ENCODE results near the gene REPIN1. TPM values are rescaled to one million over a fixed set of nuclear protein-coding genes. Genes with fewer than 3 reads are reported as not detected.

REPIN1 gene
- total RNA-seq, 1 experiment from 2014 or later = 174 TPM

GRCh38 chr7:150411606-150412005 is 43.0 kb downstream of the REPIN1 start:
- no peak for TF ChIP-seq EZH2 (IDR thresholded peaks at IDR 0.05; ENCODE audit: low read depth)
- no peak for TF ChIP-seq CTCF (conservative IDR thresholded peaks at IDR 0.05)
- no peak overlapping the region for H3K4me2 ChIP-seq
- no peaks in the 10 kb centered on the region for H3K27me3 ChIP-seq (ENCODE audit: insufficient read depth, low read depth)
- H4K20me1 ChIP-seq (ENCODE audit: insufficient read depth) = no peaks in the 10 kb centered on the region
- H3K9me2 ChIP-seq (ENCODE audit: insufficient read depth) = no peaks in the 10 kb centered on the region
- DNase-seq = no peak
- no TSS peak for BruUV-seq (replicated peaks)
- ChIA-PET POLR2A (ENCODE audit: unreplicated experiment) (no interaction called here), CTCF (no interaction called here)
- no peaks in the 10 kb centered on the region for H3K79me2 ChIP-seq (ENCODE audit: low read depth)
- H3K36me3 ChIP-seq (ENCODE audit: low read depth) = no peaks in the 10 kb centered on the region
- H3K4me3 ChIP-seq = no peak overlapping the region
- H3K4me1 ChIP-seq (replicated peaks; ENCODE audit: insufficient read depth) = no peaks in the 10 kb centered on the region
- H2AFZ ChIP-seq = no peak overlapping the region
- H3K9me3 ChIP-seq (ENCODE audit: insufficient read depth, low read depth) = no peaks in the 10 kb centered on the region
- H3K27ac ChIP-seq = no peak overlapping the region
- intact Hi-C loops (cut with micrococcal nuclease; ENCODE audit: unreplicated experiment) = no loop called here
- peaks cover 1% of the 10 kb centered on the region; the same call in 1 of the 2 replicates for H3F3A ChIP-seq (ENCODE audit: insufficient read depth, low read depth)

- no peak overlapping the region for H2AFZ ChIP-seq
- H4K20me1 ChIP-seq (ENCODE audit: insufficient read depth) = no peaks in the 10 kb centered on the region
- H3K9me3 ChIP-seq (ENCODE audit: insufficient read depth, low read depth) = no peaks in the 10 kb centered on the region
- CTCF ChIA-PET = interaction anchor here (0.6 kb wide), 1 partner anchor 10 kb away, joined by 5 read pairs; no protein-coding TSS in a partner anchor
- no peaks in the 10 kb centered on the region for H3K36me3 ChIP-seq (ENCODE audit: low read depth)
- H3K27me3 ChIP-seq (ENCODE audit: insufficient read depth, low read depth) = no peaks in the 10 kb centered on the region
- POLR2A ChIA-PET (ENCODE audit: unreplicated experiment) = no interaction called here
- DNase-seq = no peak
- intact Hi-C loops (cut with micrococcal nuclease; ENCODE audit: unreplicated experiment) = no loop called here
- H3K4me2 ChIP-seq = no peak overlapping the region
- no peaks in the 10 kb centered on the region for H3K9me2 ChIP-seq (ENCODE audit: insufficient read depth)
- no peaks in the 10 kb centered on the region for H3F3A ChIP-seq (ENCODE audit: insufficient read depth, low read depth)
- BruUV-seq (replicated peaks) = no TSS peak
- H3K27ac ChIP-seq = no peak overlapping the region
- no peak for TF ChIP-seq EZH2 (IDR thresholded peaks at IDR 0.05; ENCODE audit: low read depth)
- no peak for TF ChIP-seq CTCF (conservative IDR thresholded peaks at IDR 0.05)
- H3K4me3 ChIP-seq = no peak overlapping the region
- no peaks in the 10 kb centered on the region for H3K79me2 ChIP-seq (ENCODE audit: low read depth)
- H3K4me1 ChIP-seq (replicated peaks; ENCODE audit: insufficient read depth) = no peaks in the 10 kb centered on the region
Measured at GRCh38 chr7:150412016-150412415, 43.4 kb downstream of the REPIN1 start.

GRCh38 chr7:150412518-150413488 is 44.2 kb downstream of the REPIN1 start:
- POLR2A ChIA-PET (ENCODE audit: unreplicated experiment) = interaction anchor here (0.6 kb wide), 1 partner anchor 59 kb away, joined by 3 read pairs; no protein-coding TSS in a partner anchor
- Histone ChIP-seq H3K79me2 (ENCODE audit: low read depth) (no peaks in the 10 kb centered on the region), H3K27me3 (ENCODE audit: insufficient read depth, low read depth) (no peaks in the 10 kb centered on the region), H3K36me3 (ENCODE audit: low read depth) (no peaks in the 10 kb centered on the region), H3K4me1 (replicated peaks; ENCODE audit: insufficient read depth) (no peaks in the 10 kb centered on the region), H4K20me1 (ENCODE audit: insufficient read depth) (no peaks in the 10 kb centered on the region), H3K9me2 (ENCODE audit: insufficient read depth) (no peaks in the 10 kb centered on the region), H3K27ac (no peak overlapping the region), H3K4me2 (no peak overlapping the region), H3F3A (ENCODE audit: insufficient read depth, low read depth) (no peaks in the 10 kb centered on the region), H3K4me3 (no peak overlapping the region), H3K9me3 (ENCODE audit: insufficient read depth, low read depth) (no peaks in the 10 kb centered on the region), H2AFZ (no peak overlapping the region)
- BruUV-seq (replicated peaks) = no TSS peak
- TF ChIP-seq CTCF (conservative IDR thresholded peaks at IDR 0.05) (no peak), EZH2 (IDR thresholded peaks at IDR 0.05; ENCODE audit: low read depth) (no peak)
- CTCF ChIA-PET = interaction anchor here (0.6 to 0.7 kb wide), 3 partner anchors 11 to 343 kb away, joined by 3 to 5 read pairs (median 4); no protein-coding TSS in a partner anchor
- no peak for DNase-seq
- intact Hi-C loops (cut with micrococcal nuclease; ENCODE audit: unreplicated experiment) = no loop called here

Data from PC-9 (cell line).